SH-SY5Y (cell line): ENCODE data around the gene USH1G.

Experiments
- GATA2 ChIP-seq: IDR thresholded peaks from 2 replicates; pipeline ENCODE4 v1.6.1; 2011; ENCODE audit warnings: mild to moderate bottlenecking, low read depth, low read length
- GATA3 ChIP-seq: IDR thresholded peaks from 2 replicates; pipeline ENCODE4 v1.6.1; 2011; ENCODE audit warnings: low read depth, mild to moderate bottlenecking, low read length, moderate library complexity

USH1G gene

GRCh38 chr17:74868251-74868907 lies 54.7 kb downstream of the USH1G start:
- no peak for TF ChIP-seq GATA3
- no peak for TF ChIP-seq GATA2

DNA sequence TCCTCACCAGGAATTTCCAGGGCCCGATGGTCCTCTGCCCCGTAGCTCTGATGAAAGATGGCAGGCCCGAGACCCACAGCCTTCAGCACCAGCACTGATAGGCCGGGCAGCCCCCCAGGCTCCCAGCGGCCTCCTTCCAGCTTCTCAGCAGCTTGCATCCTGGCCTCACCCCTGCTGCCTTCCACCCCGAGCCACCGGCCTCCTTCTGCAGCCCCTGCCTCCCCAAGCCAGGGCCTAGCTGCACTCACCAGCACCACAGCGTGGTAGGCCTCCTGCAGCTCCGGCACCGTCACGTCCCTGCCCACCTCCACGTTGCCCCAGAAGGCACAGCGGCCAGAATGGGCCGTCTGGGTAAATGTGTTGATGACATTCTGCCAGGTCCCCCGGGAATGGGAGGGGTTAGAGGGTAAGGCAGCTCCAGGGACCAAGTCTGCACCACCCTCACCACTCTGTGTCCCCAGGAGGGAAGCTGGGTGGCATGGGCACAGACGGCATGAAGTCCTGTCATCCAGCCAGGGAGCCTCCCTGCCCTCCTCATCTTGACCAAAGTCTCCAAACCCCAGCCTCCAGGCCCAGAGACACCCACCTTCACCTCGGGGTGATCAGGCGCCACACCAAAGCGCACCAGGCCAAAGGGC lies 56.7 kb downstream of the USH1G start:
- TF ChIP-seq GATA3 (no peak), GATA2 (no peak)
